HCT116 (cell line): ENCODE data around the gene TMC4. TPM values are rescaled to one million over a fixed set of nuclear protein-coding genes. Genes with fewer than 3 reads are reported as not detected.
A peak's percentile ranks its signal among the peaks of the same experiment; 100 is the strongest.

ENCODE experiments used
- ATAC-seq: fragments of 200-7000 bp; cut with Tn5 transposase; 2 replicates; pipeline ENCODE4 v1.9.1; 2020; ENCODE audit warnings: mild to moderate bottlenecking, moderate library complexity
- BruUV-seq: library from RNA; stranded (reverse); fragments of 400-500 nt; replicated peaks from 2 replicates; lab custom pipeline; 2021; lab: Mats Ljungman, UMichigan
- CTCF ChIA-PET: fragments of 300-600 bp; sonication (Branson Sonifier 250); formaldehyde crosslinking; loops from one replicate; lab custom pipeline; 2021; ENCODE audit warnings: antibody characterized with exemption; lab: Charles Lee
- POLR2A ChIA-PET: fragments of 300-600, 350-600 bp; sonication (Branson Sonifier 250); formaldehyde crosslinking; loops from one replicate; lab custom pipeline; 2021; ENCODE audit warnings: antibody characterized with exemption; lab: Charles Lee
- RAD21 ChIA-PET, 2 experiments: fragments of 300-600 bp; sonication (Branson Sonifier 250); formaldehyde crosslinking; loops; one replicate each; lab custom pipeline; 2023; ENCODE audit warnings: low total read pairs in 2 of 2; ENCODE audit not compliant: uncharacterized antibody in 2 of 2, unreplicated experiment in 2 of 2, low non-redundant PET in 1 of 2; lab: Charles Lee
- DNase-seq: peaks from one replicate; pipeline ENCODE4 v3.0.0-alpha.2; 2010; ENCODE audit warnings: low read depth, low spot score
- H2AFZ ChIP-seq: fragments of 200-600 bp; shearing (Covaris generic), sonication (generic); 2 replicates; pipeline ENCODE4 v1.6.1; 2017; ENCODE audit warnings: low read depth, mixed run types, mixed read lengths, antibody characterized with exemption, low read length; ENCODE audit not compliant: poor library complexity, severe bottlenecking
- H3K27ac ChIP-seq: 2 replicates; pipeline ENCODE4 v1.5.1; 2012; ENCODE audit warnings: low read depth, low read length
- H3K27me3 ChIP-seq: fragments of 200-600 bp; sonication (generic); 2 replicates; pipeline ENCODE4 v1.6.1; 2016; ENCODE audit warnings: mixed run types, low read length, mixed read lengths; ENCODE audit not compliant: insufficient read depth
- H3K36me3 ChIP-seq, 2 experiments: fragments of 200-500 bp in 1 of 2; fragments of 200-600 bp in 1 of 2; sonication (Bioruptor generic) in 1 of 2; sonication (generic) in 1 of 2; 2 replicates each; pipeline versions ENCODE4 v1.5.1 to v1.6.1; 2014 to 2016; ENCODE audit warnings: low read length in 2 of 2, inconsistent platforms in 1 of 2, mixed read lengths in 1 of 2, mixed run types in 1 of 2; ENCODE audit not compliant: insufficient read depth in 2 of 2, control insufficient read depth in 1 of 2
- H3K4me1 ChIP-seq, 2 experiments: fragments of 200-600 bp in 1 of 2; sonication (generic) in 1 of 2; 2 replicates each; pipeline versions ENCODE4 v1.5.1 to v1.6.1; 2012 to 2017; ENCODE audit warnings: low read length in 2 of 2, inconsistent platforms in 1 of 2, mild to moderate bottlenecking in 1 of 2, mixed read lengths in 1 of 2, mixed run types in 1 of 2, moderate library complexity in 1 of 2; ENCODE audit not compliant: insufficient read depth in 2 of 2, control insufficient read depth in 1 of 2
- H3K4me2 ChIP-seq: fragments of 200-600 bp; sonication (generic); 2 replicates; pipeline ENCODE4 v1.6.1; 2017; ENCODE audit warnings: mixed run types, low read length, mixed read lengths
- H3K4me3 ChIP-seq, 2 experiments: fragments of 200-600 bp in 1 of 2; sonication (generic) in 1 of 2; replicated peaks in 1 of 2; 2 replicates each; pipeline ENCODE4 v1.5.1; 2011 to 2016; ENCODE audit warnings: low read length in 2 of 2, control low read depth in 1 of 2, low read depth in 1 of 2, mild to moderate bottlenecking in 1 of 2, mixed read lengths in 1 of 2, mixed run types in 1 of 2
- H3K79me2 ChIP-seq: fragments of 200-600 bp; sonication (generic); 2 replicates; pipeline ENCODE4 v1.6.1; 2017; ENCODE audit warnings: mild to moderate bottlenecking, mixed run types, low read length, moderate library complexity, mixed read lengths; ENCODE audit not compliant: insufficient read depth
- H3K9ac ChIP-seq: fragments of 200-600 bp; sonication (generic); 2 replicates; pipeline ENCODE4 v1.6.1; 2016; ENCODE audit warnings: low read length, mixed read lengths
- H3K9me2 ChIP-seq: fragments of 200-600 bp; sonication (generic), shearing (Covaris generic); 2 replicates; pipeline ENCODE4 v1.6.1; 2017; ENCODE audit warnings: mixed run types, mild to moderate bottlenecking, moderate library complexity; ENCODE audit not compliant: insufficient read depth
- H3K9me3 ChIP-seq, 2 experiments: fragments of 200-500 bp in 1 of 2; fragments of 200-600 bp in 1 of 2; sonication (Bioruptor generic) in 1 of 2; sonication (generic) in 1 of 2; 2 replicates each; pipeline ENCODE4 v1.6.1; 2014 to 2017; ENCODE audit warnings: low read length in 2 of 2, mixed read lengths in 2 of 2, inconsistent platforms in 1 of 2, low read depth in 1 of 2, mild to moderate bottlenecking in 1 of 2, mixed run types in 1 of 2, moderate library complexity in 1 of 2; ENCODE audit not compliant: control insufficient read depth in 1 of 2, insufficient read depth in 1 of 2
- H4K20me1 ChIP-seq: fragments of 200-600 bp; sonication (generic), shearing (Covaris generic); 2 replicates; pipeline ENCODE4 v1.6.1; 2017; ENCODE audit warnings: mixed run types, mild to moderate bottlenecking, moderate library complexity; ENCODE audit not compliant: insufficient read depth
- ATF3 ChIP-seq: IDR thresholded peaks from 2 replicates; pipeline ENCODE4 v1.6.1; 2012
- CBX3 ChIP-seq: IDR thresholded peaks from 2 replicates; pipeline ENCODE4 v1.6.1; 2012; ENCODE audit warnings: low read depth
- ELF1 ChIP-seq: IDR thresholded peaks from 2 replicates; pipeline ENCODE4 v1.6.1; 2012; ENCODE audit warnings: low read depth, borderline replicate concordance
- EZH2 ChIP-seq: fragments of 200-600 bp; sonication (generic); IDR thresholded peaks from 2 replicates; pipeline ENCODE4 v1.6.1; 2017; ENCODE audit warnings: antibody characterized with exemption, mixed run types
- EZH2phosphoT487 ChIP-seq: fragments of 200-600 bp; IDR thresholded peaks from 2 replicates; pipeline ENCODE4 v1.6.1; 2018; ENCODE audit warnings: antibody characterized with exemption, borderline replicate concordance
- FOSL1 ChIP-seq: IDR thresholded peaks from 2 replicates; pipeline ENCODE4 v1.6.1; 2012; ENCODE audit warnings: low read depth
- JUND ChIP-seq: IDR thresholded peaks from 2 replicates; pipeline ENCODE4 v1.6.1; 2012
- POLR2AphosphoS5 ChIP-seq: IDR thresholded peaks from 2 replicates; pipeline ENCODE4 v1.6.1; 2011; ENCODE audit warnings: mild to moderate bottlenecking, low read depth, low read length, moderate library complexity
- SIN3A ChIP-seq: IDR thresholded peaks from 2 replicates; pipeline ENCODE4 v1.6.1; 2012; ENCODE audit warnings: low read depth
- SRF ChIP-seq: IDR thresholded peaks from 2 replicates; pipeline ENCODE4 v1.6.1; 2012; ENCODE audit warnings: low read depth
- TCF7L2 ChIP-seq: IDR thresholded peaks from 2 replicates; pipeline ENCODE4 v1.7.0; 2011; ENCODE audit warnings: borderline replicate concordance, inconsistent platforms; ENCODE audit not compliant: insufficient read depth, insufficient read length; ENCODE audit errors: extremely low read depth
- YY1 ChIP-seq: IDR thresholded peaks from 2 replicates; pipeline ENCODE4 v1.6.1; 2011; ENCODE audit warnings: low read length, low read depth, moderate library complexity, mild to moderate bottlenecking; ENCODE audit not compliant: insufficient replicate concordance; ENCODE audit errors: extremely low read depth
- ZBTB33 ChIP-seq: IDR thresholded peaks from 2 replicates; pipeline ENCODE4 v1.6.1; 2011; ENCODE audit warnings: mild to moderate bottlenecking, low read length, moderate library complexity; ENCODE audit not compliant: insufficient replicate concordance; ENCODE audit errors: extremely low read depth
- ZFX ChIP-seq: fragments of 450-650 bp; IDR thresholded peaks from 2 replicates; pipeline ENCODE4 v1.6.1; 2017
- ZNF274 ChIP-seq: fragments of 200-500 bp; sonication (Bioruptor generic); IDR thresholded peaks from 2 replicates; pipeline ENCODE4 v1.6.1; 2014; ENCODE audit warnings: mild to moderate bottlenecking, low read depth, low read length, inconsistent platforms
- intact Hi-C: fragments of 100-400 bp; cut with micrococcal nuclease; formaldehyde crosslinking; loops from 2 replicates; pipeline ENCODE4 v1.10.0; 2022
- total RNA-seq: library from RNA; stranded (reverse); gene quantifications from one replicate; pipeline ENCODE4 v1.2.1, GENCODE V29; 2021; ENCODE audit not compliant: unreplicated experiment

The TMC4 gene
- total RNA-seq, 1 experiment from 2014 or later = 60.3 TPM

GRCh38 chr19:54158812-54159351 is 14.1 kb downstream of the TMC4 start:
- H3K9me2 ChIP-seq = no peaks in the 10 kb centered on the region
- TF ChIP-seq EZH2 = no peak
- TF ChIP-seq ATF3 = no peak
- TF ChIP-seq CBX3 = no peak; the same call in 1 of the 2 replicates
- no peak for TF ChIP-seq YY1
- TF ChIP-seq FOSL1 = no peak
- no peak for TF ChIP-seq JUND
- TF ChIP-seq POLR2AphosphoS5 = no peak; the same call in 1 of the 2 replicates
- no peak for TF ChIP-seq SRF
- no peak for TF ChIP-seq EZH2phosphoT487
- no peak for TF ChIP-seq ELF1
- no peak for TF ChIP-seq TCF7L2
- no peak for TF ChIP-seq ZBTB33
- TF ChIP-seq ZNF274 = no peak
- no peak for TF ChIP-seq ZFX
- TF ChIP-seq SIN3A = no peak; the same call in 1 of the 2 replicates
- ChIA-PET POLR2A (interaction anchor here (0.8 to 1.6 kb wide), 4 partner anchors 8 to 41 kb away, joined by 3 to 13 read pairs (median 6); partner anchors contain the start of genes MBOAT7 and TSEN34), RAD21 (no interaction called here), CTCF (interaction anchor here (0.6 to 1.3 kb wide), 5 partner anchors 10 to 107 kb away, joined by 3 to 6 read pairs (median 3); partner anchors contain the start of genes MBOAT7 and TMC4)
- DNase-seq (no peak), ATAC-seq (no peak)
- H3K27ac ChIP-seq = peak overlapping the region; percentile 87
- peaks cover 28 to 30% of the 10 kb centered on the region in 2 experiments; a peak in 3 of 4 replicates for H3K36me3 ChIP-seq
- H3K4me1 ChIP-seq = peaks cover 26 to 41% of the 10 kb centered on the region in 2 experiments
- no peaks in the 10 kb centered on the region for H4K20me1 ChIP-seq
- H3K9ac ChIP-seq = peak overlapping the region; percentile 68
- no peaks in the 10 kb centered on the region for H3K27me3 ChIP-seq
- no peaks in the 10 kb centered on the region for H3K9me3 ChIP-seq
- peak overlapping the region; percentile 82 to 84 for H3K4me3 ChIP-seq
- H3K79me2 ChIP-seq = peaks cover 8% of the 10 kb centered on the region
- peak overlapping the region; percentile 93 for H3K4me2 ChIP-seq
- H2AFZ ChIP-seq = no peak overlapping the region
- intact Hi-C loops = loop anchor here (1.0 kb wide), 1 partner anchor 22 kb away; the partner anchor contains the start of gene CNOT3
- TSS peak; percentile 71 for BruUV-seq
